K562 (cell line): Measurements from ENCODE around the gene SLC7A4. TPM values are rescaled to one million over a fixed set of nuclear protein-coding genes. Genes with fewer than 3 reads are reported as not detected.

ENCODE experiments used
- CBX3 ChIP-seq, 2 experiments: IDR thresholded peaks; 1 replicate in 1 of 2; 2 replicates in 1 of 2; pipeline ENCODE4 v1.6.1; 2012; ENCODE audit warnings: inconsistent platforms in 2 of 2, low read length in 2 of 2, borderline replicate concordance in 1 of 2, control low read depth in 1 of 2
- E2F3 ChIP-seq: fragments of 250-450 bp; sonication (Bioruptor Pico); IDR thresholded peaks from 2 replicates; pipeline ENCODE4 v1.4.0; 2020; ENCODE audit warnings: mild to moderate bottlenecking
- ELK1 ChIP-seq: sonication (generic); formaldehyde crosslinking; IDR thresholded peaks from 2 replicates; pipeline ENCODE4 v1.8.1; 2022; ENCODE audit warnings: missing genetic modification reagents
- ELK3 ChIP-seq: fragments of 450-650 bp; formaldehyde crosslinking; IDR thresholded peaks from 2 replicates; pipeline ENCODE4 v1.4.0; 2020; ENCODE audit warnings: mild to moderate bottlenecking
- FOS ChIP-seq: IDR thresholded peaks from 3 replicates; pipeline ENCODE4 v1.6.1; 2011; ENCODE audit not compliant: insufficient read length; ENCODE audit errors: extremely low read depth
- NFXL1 ChIP-seq: fragments of 450-650 bp; formaldehyde crosslinking; IDR thresholded peaks from 2 replicates; pipeline ENCODE4 v1.4.0; 2021; ENCODE audit warnings: mild to moderate bottlenecking
- PATZ1 ChIP-seq: fragments of 250-450 bp; sonication (Bioruptor Pico); IDR thresholded peaks from 2 replicates; pipeline ENCODE4 v1.5.0; 2020; ENCODE audit warnings: mild to moderate bottlenecking, borderline replicate concordance
- RHOXF2B ChIP-seq: fragments of 250-450 bp; sonication (Bioruptor Pico); conservative IDR thresholded peaks from 2 replicates; pipeline ENCODE4 v1.5.1; 2021
- TBP ChIP-seq: optimal IDR thresholded peaks from 2 replicates; pipeline ENCODE3; 2011; ENCODE audit warnings: low read depth, low read length, improper control_type of control experiment
- TSHZ1 ChIP-seq: fragments of 250-450 bp; sonication (Bioruptor Pico); IDR thresholded peaks from 2 replicates; pipeline ENCODE4 v1.4.0; 2020; ENCODE audit warnings: mild to moderate bottlenecking, moderate library complexity
- ZBTB33 ChIP-seq: sonication (generic); formaldehyde crosslinking; IDR thresholded peaks from 2 replicates; pipeline ENCODE4 v1.8.1; 2023; ENCODE audit warnings: mild to moderate bottlenecking, missing genetic modification reagents
- ZFP30 ChIP-seq: fragments of 250-450 bp; sonication (Bioruptor Pico); IDR thresholded peaks from 2 replicates; pipeline ENCODE4 v1.8.0; 2022; ENCODE audit warnings: moderate library complexity, mild to moderate bottlenecking, inconsistent platforms, borderline replicate concordance
- ZNF263 ChIP-seq: sonication (generic); formaldehyde crosslinking; IDR thresholded peaks from 2 replicates; pipeline ENCODE4 v1.8.0; 2022; ENCODE audit warnings: mild to moderate bottlenecking, missing genetic modification reagents, borderline replicate concordance
- polyA plus RNA-seq, 8 experiments: library from polyadenylated mRNA; depleted of rRNA in 4 of 8; stranded (reverse) in 5 of 8; unstranded in 3 of 8; fragments of >200 nt; fragmentation: Nextera tagmentation in 2 of 8; fragmentation: Illumina TruSeq in 1 of 8; extraction: Ambion mirVana in 2 of 8; extraction: Trizol in 1 of 8; gene quantifications; 2 replicates each; pipeline versions ENCODE4 v1.2.1 to v1.2.3, GENCODE V29; 2011 to 2014; ENCODE audit warnings: inconsistent platforms in 1 of 8, missing spikeins in 1 of 8
- total RNA-seq, 7 experiments: library from RNA; depleted of rRNA in 6 of 7; stranded (reverse); fragments of >200 nt in 6 of 7; fragmentation: Illumina TruSeq in 2 of 7; extraction: Trizol in 2 of 7; gene quantifications; 2 replicates each; pipeline versions ENCODE4 v1.2.1 to v1.2.3, GENCODE V29; 2011 to 2021; ENCODE audit warnings: low replicate concordance in 1 of 7

SLC7A4 gene
- total and polyA plus RNA-seq, 9 of the 15 experiments (the other 6 are each of a cell fraction or from before 2014, with no cell fraction given), result not detected

- 0 out of 2 replicates have a peak, but pooled peaks have one; percentile 38 for TF ChIP-seq ELK1 (CRISPR knock-in tag)
- TF ChIP-seq NFXL1 (CRISPR knock-in tag), result 0 out of 2 replicates have a peak, but pooled peaks have one; percentile 19
- TF ChIP-seq PATZ1 (CRISPR knock-in tag), result no peak; the same call in 1 of the 2 replicates
- TF ChIP-seq ZNF263 (CRISPR knock-in tag), result 0 out of 2 replicates have a peak, but pooled peaks have one; percentile 26
- TF ChIP-seq E2F3 (CRISPR knock-in tag), result peak; percentile 77
- no peak for TF ChIP-seq CBX3 (IDR thresholded peaks at IDR 0.05; ENCODE audit: borderline replicate concordance in 1 of 2, low read length in 2 of 2)
- no peak for TF ChIP-seq ZBTB33 (CRISPR knock-in tag)
- 0 out of 2 replicates have a peak, but pooled peaks have one; percentile 54 for TF ChIP-seq RHOXF2B (CRISPR knock-in tag)
- TF ChIP-seq ELK3, result no peak
- no peak for TF ChIP-seq FOS
- TF ChIP-seq TBP, result no peak
- TF ChIP-seq TSHZ1 (CRISPR knock-in tag), result peak; percentile 72; the same call in 1 of the 2 replicates
- no peak for TF ChIP-seq ZFP30
These were observed 6.3 kb downstream of the SLC7A4 start (continued) for GRCh38 chr22:21025763-21026755.
